Measurements from ENCODE around the gene ZSCAN25.
A peak's percentile ranks its signal among the peaks of the same experiment; 100 is the strongest.

Gene ZSCAN25

DNA sequence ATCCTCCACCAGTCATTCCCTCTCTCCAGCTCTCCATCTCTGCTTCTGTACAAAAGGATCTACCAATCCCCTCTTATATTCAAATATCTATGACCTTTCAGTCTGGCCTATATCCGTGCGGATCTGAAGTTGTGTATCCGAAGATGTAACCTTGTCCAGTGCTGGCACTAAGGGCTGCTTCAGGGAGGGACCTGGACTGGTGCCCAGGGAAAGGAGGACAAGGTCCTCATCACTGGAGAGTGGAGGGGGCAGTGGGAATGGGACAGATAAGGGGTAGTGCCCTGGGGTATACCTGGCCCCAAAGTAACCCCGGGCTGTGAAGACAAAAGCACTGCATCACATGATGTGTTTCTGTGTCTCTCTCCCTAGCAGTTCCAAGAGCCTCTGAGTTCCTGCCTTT lies 16.9 kb upstream of the ZSCAN25 start:
- Histone ChIP-seq H3K4me3 (ENCODE audit: insufficient read length, low read depth) (no peak overlapping the region), H3K4me1 (ENCODE audit: insufficient read depth, insufficient read length) (no peaks in the 10 kb centered on the region), H3K27me3 (ENCODE audit: insufficient read depth, insufficient read length) (no peaks in the 10 kb centered on the region), H3K36me3 (ENCODE audit: insufficient read depth, insufficient read length, low read length) (no peaks in the 10 kb centered on the region), H3K9ac (ENCODE audit: insufficient read length, low read depth) (no peak overlapping the region), H3K9me3 (ENCODE audit: insufficient read depth, low read length) (no peaks in the 10 kb centered on the region)
- DNase-seq (ENCODE audit: low read depth, low spot score): no peak
- no peak for TF ChIP-seq SUZ12 (IDR thresholded peaks at IDR 0.05; ENCODE audit: extremely low read depth, insufficient read depth, insufficient read length)
- TF ChIP-seq ZNF274 (IDR thresholded peaks at IDR 0.05; ENCODE audit: low read depth, low read length): no peak
- no peak for TF ChIP-seq YY1 (IDR thresholded peaks at IDR 0.05; ENCODE audit: insufficient read depth, insufficient read length)

DNA sequence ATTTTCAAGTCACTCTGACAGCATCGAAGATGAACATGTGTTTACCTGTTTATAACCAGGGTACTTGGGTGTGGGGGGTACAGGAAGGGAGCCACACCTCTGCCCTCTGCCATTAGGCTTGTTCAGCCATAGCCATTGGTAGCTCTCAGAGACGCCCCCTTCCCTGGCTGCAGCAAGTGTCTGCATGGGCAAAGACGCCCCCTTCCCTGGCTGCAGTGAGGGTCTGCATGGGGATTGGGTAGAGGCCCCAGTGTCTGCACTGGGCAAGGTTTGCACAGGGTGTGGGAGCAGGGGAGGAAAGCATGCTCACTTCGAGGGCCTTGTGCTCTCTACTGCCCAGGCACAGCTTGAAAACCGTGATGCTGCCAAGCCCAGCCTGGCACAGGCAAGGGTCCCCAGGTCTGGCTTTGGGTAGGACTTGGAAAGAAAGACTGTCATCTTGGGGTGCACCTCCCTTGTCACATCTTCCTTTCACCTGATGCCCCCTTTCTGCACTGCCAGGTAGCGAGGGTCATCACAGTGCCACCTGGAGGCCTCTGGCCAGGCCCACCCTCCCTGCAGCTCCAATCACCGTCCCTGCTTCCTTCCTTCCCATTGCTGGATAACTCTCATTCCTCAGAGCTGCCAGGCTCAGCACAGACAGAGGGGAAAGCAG lies 15.0 kb upstream of the ZSCAN25 start:
- Histone ChIP-seq H3K4me3 (ENCODE audit: insufficient read length, low read depth) (no peak overlapping the region), H3K36me3 (ENCODE audit: insufficient read depth, insufficient read length, low read length) (no peaks in the 10 kb centered on the region), H3K4me1 (ENCODE audit: insufficient read depth, insufficient read length) (no peaks in the 10 kb centered on the region), H3K9ac (ENCODE audit: insufficient read length, low read depth) (no peak overlapping the region), H3K27me3 (ENCODE audit: insufficient read depth, insufficient read length) (no peaks in the 10 kb centered on the region), H3K9me3 (ENCODE audit: insufficient read depth, low read length) (no peaks in the 10 kb centered on the region)
- no peak for TF ChIP-seq YY1 (IDR thresholded peaks at IDR 0.05; ENCODE audit: insufficient read depth, insufficient read length)
- no peak for TF ChIP-seq SUZ12 (IDR thresholded peaks at IDR 0.05; ENCODE audit: extremely low read depth, insufficient read depth, insufficient read length)
- no peak for TF ChIP-seq ZNF274 (IDR thresholded peaks at IDR 0.05; ENCODE audit: low read depth, low read length)
- DNase-seq (ENCODE audit: low read depth, low spot score): no peak

DNA sequence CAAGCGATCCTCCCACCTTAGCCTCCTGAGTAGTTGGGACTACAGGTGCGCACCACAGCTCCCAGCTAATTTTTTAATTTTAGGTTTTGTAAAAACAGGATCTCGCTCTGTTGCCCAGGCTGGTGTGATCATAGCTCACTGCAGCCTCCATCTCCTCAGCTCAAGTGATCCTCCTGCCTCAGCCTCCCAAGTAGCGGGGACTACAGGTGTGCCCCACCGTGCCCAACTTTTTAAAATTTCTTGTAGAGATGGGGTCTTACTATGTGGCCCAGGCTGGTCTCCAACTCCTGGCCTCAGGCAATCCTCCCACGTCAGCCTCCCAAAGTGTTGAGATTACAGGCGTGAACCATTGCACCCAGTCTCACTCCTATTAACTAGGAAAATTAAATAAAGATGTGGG lies 11.2 kb upstream of the ZSCAN25 start:
- no peak for TF ChIP-seq ZNF274 (IDR thresholded peaks at IDR 0.05; ENCODE audit: low read depth, low read length)
- TF ChIP-seq SUZ12 (IDR thresholded peaks at IDR 0.05; ENCODE audit: extremely low read depth, insufficient read depth, insufficient read length): no peak
- no peak for TF ChIP-seq YY1 (IDR thresholded peaks at IDR 0.05; ENCODE audit: insufficient read depth, insufficient read length)
- Histone ChIP-seq H3K27me3 (ENCODE audit: insufficient read depth, insufficient read length) (no peaks in the 10 kb centered on the region), H3K9me3 (ENCODE audit: insufficient read depth, low read length) (no peaks in the 10 kb centered on the region), H3K4me3 (ENCODE audit: insufficient read length, low read depth) (no peak overlapping the region), H3K4me1 (ENCODE audit: insufficient read depth, insufficient read length) (peaks cover 4% of the 10 kb centered on the region), H3K36me3 (ENCODE audit: insufficient read depth, insufficient read length, low read length) (no peaks in the 10 kb centered on the region), H3K9ac (ENCODE audit: insufficient read length, low read depth) (no peak overlapping the region)
- no peak for DNase-seq (ENCODE audit: low read depth, low spot score)

DNA sequence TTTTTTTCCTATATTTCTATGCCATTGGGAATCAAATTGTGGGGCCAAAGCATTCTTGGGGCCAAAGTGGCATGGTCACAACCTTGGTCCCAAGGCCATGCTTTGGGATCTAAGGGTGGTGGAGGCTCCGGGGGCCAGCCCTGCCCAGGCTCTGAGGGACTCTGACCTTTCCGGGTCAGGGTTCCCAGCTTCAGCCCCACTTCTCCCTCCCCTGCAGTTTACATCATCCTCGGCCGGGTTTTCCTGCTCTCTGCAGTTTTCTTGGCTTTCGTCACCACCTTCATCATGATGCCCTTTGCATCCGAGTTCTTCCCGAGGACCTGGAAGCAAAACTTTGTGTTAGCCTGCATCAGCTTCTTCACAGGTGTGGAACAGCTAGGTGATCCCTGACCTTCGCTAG lies 10.2 kb upstream of the ZSCAN25 start:
- no peaks in the 10 kb centered on the region for H3K9me3 ChIP-seq (ENCODE audit: insufficient read depth, low read length)
- TF ChIP-seq YY1 (IDR thresholded peaks at IDR 0.05; ENCODE audit: insufficient read depth, insufficient read length) (no peak), ZNF274 (IDR thresholded peaks at IDR 0.05; ENCODE audit: low read depth, low read length) (no peak), SUZ12 (IDR thresholded peaks at IDR 0.05; ENCODE audit: extremely low read depth, insufficient read depth, insufficient read length) (no peak)
- no peak overlapping the region for H3K9ac ChIP-seq (ENCODE audit: insufficient read length, low read depth)
- DNase-seq (ENCODE audit: low read depth, low spot score): no peak
- peaks cover 4% of the 10 kb centered on the region for H3K4me1 ChIP-seq (ENCODE audit: insufficient read depth, insufficient read length)
- no peaks in the 10 kb centered on the region for H3K36me3 ChIP-seq (ENCODE audit: insufficient read depth, insufficient read length, low read length)
- no peaks in the 10 kb centered on the region for H3K27me3 ChIP-seq (ENCODE audit: insufficient read depth, insufficient read length)
- H3K4me3 ChIP-seq (ENCODE audit: insufficient read length, low read depth): no peak overlapping the region

DNA sequence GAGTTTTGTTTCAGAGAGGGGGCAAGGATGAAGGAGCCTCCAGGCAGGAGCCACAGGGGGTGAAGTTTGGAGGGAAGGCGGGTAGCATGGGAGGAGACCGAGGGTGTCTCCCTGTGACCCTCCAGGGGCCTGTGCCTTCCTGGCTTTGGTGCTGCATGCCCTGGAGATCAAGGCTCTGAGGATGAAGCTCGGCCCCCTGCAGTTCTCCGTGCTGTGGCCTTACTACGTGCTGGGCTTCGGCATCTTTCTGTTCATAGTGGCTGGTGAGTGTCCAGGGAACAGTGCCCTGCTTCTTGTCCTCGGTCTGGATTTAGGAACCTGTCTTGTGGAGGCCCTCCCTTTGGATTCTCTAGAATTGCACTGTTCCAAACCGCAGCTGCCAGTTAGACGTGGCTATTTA lies 9.2 kb upstream of the ZSCAN25 start:
- no peak overlapping the region for H3K9ac ChIP-seq (ENCODE audit: insufficient read length, low read depth)
- H3K27me3 ChIP-seq (ENCODE audit: insufficient read depth, insufficient read length): no peaks in the 10 kb centered on the region
- DNase-seq (ENCODE audit: low read depth, low spot score): no peak
- no peak for TF ChIP-seq ZNF274 (IDR thresholded peaks at IDR 0.05; ENCODE audit: low read depth, low read length)
- TF ChIP-seq SUZ12 (IDR thresholded peaks at IDR 0.05; ENCODE audit: extremely low read depth, insufficient read depth, insufficient read length): no peak
- no peak for TF ChIP-seq YY1 (IDR thresholded peaks at IDR 0.05; ENCODE audit: insufficient read depth, insufficient read length)
- H3K36me3 ChIP-seq (ENCODE audit: insufficient read depth, insufficient read length, low read length): no peaks in the 10 kb centered on the region
- H3K4me1 ChIP-seq (ENCODE audit: insufficient read depth, insufficient read length): peaks cover 4% of the 10 kb centered on the region
- H3K4me3 ChIP-seq (ENCODE audit: insufficient read length, low read depth): no peak overlapping the region
- H3K9me3 ChIP-seq (ENCODE audit: insufficient read depth, low read length): no peaks in the 10 kb centered on the region

DNA sequence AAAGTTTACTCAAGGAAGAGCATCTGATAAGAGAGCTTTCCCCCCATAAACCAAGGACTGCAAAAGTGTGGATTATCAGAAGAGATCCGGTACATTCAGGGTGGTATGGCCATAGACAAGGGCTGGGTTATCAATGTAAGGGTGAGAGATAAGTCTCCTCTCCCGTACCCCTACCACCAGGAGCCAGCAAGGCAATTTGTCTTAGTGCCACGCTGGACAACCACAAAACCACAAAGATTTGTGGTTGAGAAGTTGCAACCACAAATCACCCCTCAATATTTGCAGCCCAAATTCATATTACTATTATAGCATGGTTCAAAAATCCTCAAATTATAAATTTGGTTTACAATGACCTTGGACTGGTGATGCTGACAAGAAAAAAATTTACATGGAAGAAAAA lies 2.3 kb upstream of the ZSCAN25 start:
- DNase-seq (ENCODE audit: low read depth, low spot score): no peak
- TF ChIP-seq ZNF274 (IDR thresholded peaks at IDR 0.05; ENCODE audit: low read depth, low read length) (no peak), YY1 (IDR thresholded peaks at IDR 0.05; ENCODE audit: insufficient read depth, insufficient read length) (no peak), SUZ12 (IDR thresholded peaks at IDR 0.05; ENCODE audit: extremely low read depth, insufficient read depth, insufficient read length) (no peak)
- no peaks in the 10 kb centered on the region for H3K4me1 ChIP-seq (ENCODE audit: insufficient read depth, insufficient read length)
- H3K36me3 ChIP-seq (ENCODE audit: insufficient read depth, insufficient read length, low read length): peaks cover 14% of the 10 kb centered on the region
- no peak overlapping the region for H3K9ac ChIP-seq (ENCODE audit: insufficient read length, low read depth)
- no peak overlapping the region for H3K4me3 ChIP-seq (ENCODE audit: insufficient read length, low read depth)
- no peaks in the 10 kb centered on the region for H3K27me3 ChIP-seq (ENCODE audit: insufficient read depth, insufficient read length)
- peaks cover 8% of the 10 kb centered on the region for H3K9me3 ChIP-seq (ENCODE audit: insufficient read depth, low read length)

DNA sequence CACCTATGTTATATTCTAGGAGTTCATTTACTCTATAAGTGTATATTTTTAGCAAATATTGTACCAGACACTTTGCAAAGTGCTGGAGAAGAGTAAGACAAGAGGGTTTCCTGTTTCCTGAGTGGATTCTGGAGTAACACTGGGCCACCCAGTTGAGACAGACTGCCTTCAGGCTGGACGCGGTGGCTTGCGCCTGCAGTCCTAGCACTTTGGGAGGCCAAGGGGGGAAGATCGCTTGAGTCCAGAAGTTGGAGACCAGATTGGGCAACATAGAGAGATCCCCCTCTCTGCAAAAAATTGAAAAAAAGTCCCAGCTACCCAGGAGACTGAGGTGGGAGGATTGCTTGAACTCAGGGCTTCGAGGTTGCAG lies 772 bp upstream of the ZSCAN25 start:
- no peak for DNase-seq (ENCODE audit: low read depth, low spot score)
- peak overlapping the region; percentile 84 for H3K4me3 ChIP-seq (ENCODE audit: insufficient read length, low read depth)
- TF ChIP-seq SUZ12 (IDR thresholded peaks at IDR 0.05; ENCODE audit: extremely low read depth, insufficient read depth, insufficient read length): no peak
- TF ChIP-seq YY1 (IDR thresholded peaks at IDR 0.05; ENCODE audit: insufficient read depth, insufficient read length): no peak
- TF ChIP-seq ZNF274 (IDR thresholded peaks at IDR 0.05; ENCODE audit: low read depth, low read length): no peak
- peaks cover 2% of the 10 kb centered on the region for H3K4me1 ChIP-seq (ENCODE audit: insufficient read depth, insufficient read length)
- peaks cover 8% of the 10 kb centered on the region for H3K9me3 ChIP-seq (ENCODE audit: insufficient read depth, low read length)
- no peaks in the 10 kb centered on the region for H3K27me3 ChIP-seq (ENCODE audit: insufficient read depth, insufficient read length)
- peak overlapping the region; percentile 91 for H3K9ac ChIP-seq (ENCODE audit: insufficient read length, low read depth)
- peaks cover 29% of the 10 kb centered on the region for H3K36me3 ChIP-seq (ENCODE audit: insufficient read depth, insufficient read length, low read length)
